Activated CD8-positive, alpha-beta T cell treated with anti-CD3 and anti-CD28 coated beads for 36 hours (primary cell): Measurements from ENCODE around the gene MMEL1. TPM values are rescaled to one million over a fixed set of nuclear protein-coding genes. Genes with fewer than 3 reads are reported as not detected.
"Not testable (repeated sequence)": the region's sequence is repeated elsewhere in the genome, so short reads cannot be mapped to it uniquely, and the experiment has no call there.

Source experiments
- ATAC-seq: fragments of 200-7000 bp; cut with Tn5 transposase; one replicate; pipeline ENCODE4 v1.10.0; 2021; ENCODE audit warnings: mild to moderate bottlenecking, moderate library complexity
- CTCF ChIA-PET: fragments of 350-600 bp; sonication (Branson Sonifier 250); formaldehyde crosslinking; loops from one replicate; lab custom pipeline; 2021; ENCODE audit warnings: antibody characterized with exemption; lab: Charles Lee
- POLR2A ChIA-PET: fragments of 350-600 bp; sonication (Branson Sonifier 250); formaldehyde crosslinking; loops from one replicate; lab custom pipeline; 2021; ENCODE audit warnings: antibody characterized with exemption; lab: Charles Lee
- DNase-seq: peaks from one replicate; pipeline ENCODE4 v3.0.0-alpha.2; 2020
- H3K27ac Mint-ChIP-seq: one replicate; pipeline ENCODE4 v1.8.0; 2021; ENCODE audit warnings: mild to moderate bottlenecking, mixed read lengths
- H3K27me3 Mint-ChIP-seq: one replicate; pipeline ENCODE4 v1.8.0; 2021; ENCODE audit warnings: mixed read lengths
- H3K36me3 Mint-ChIP-seq: one replicate; pipeline ENCODE4 v1.8.0; 2021; ENCODE audit warnings: low read depth, mixed read lengths
- H3K4me1 Mint-ChIP-seq: one replicate; pipeline ENCODE4 v1.8.0; 2021; ENCODE audit warnings: low read depth, mixed read lengths
- H3K4me3 Mint-ChIP-seq: one replicate; pipeline ENCODE4 v1.8.0; 2021; ENCODE audit warnings: mild to moderate bottlenecking, moderate library complexity, mixed read lengths
- H3K9me3 Mint-ChIP-seq: one replicate; pipeline ENCODE4 v1.8.0; 2021; ENCODE audit warnings: mixed read lengths
- CTCF ChIP-seq: fragments of 200-600 bp; IDR thresholded peaks from one replicate; pipeline ENCODE4 v1.8.0; 2022; ENCODE audit warnings: antibody characterized with exemption, mild to moderate bottlenecking
- intact Hi-C: fragments of 100-400 bp; cut with micrococcal nuclease; formaldehyde crosslinking; loops from one replicate; pipeline ENCODE4 v1.10.0; 2022
- total RNA-seq, 2 experiments: library from RNA; stranded (reverse); gene quantifications; one replicate each; pipeline ENCODE4 v1.2.3, GENCODE V29; 2021

The MMEL1 gene
- total RNA-seq, 2 experiments from 2014 or later = 1.8 to 3.1 TPM

DNA sequence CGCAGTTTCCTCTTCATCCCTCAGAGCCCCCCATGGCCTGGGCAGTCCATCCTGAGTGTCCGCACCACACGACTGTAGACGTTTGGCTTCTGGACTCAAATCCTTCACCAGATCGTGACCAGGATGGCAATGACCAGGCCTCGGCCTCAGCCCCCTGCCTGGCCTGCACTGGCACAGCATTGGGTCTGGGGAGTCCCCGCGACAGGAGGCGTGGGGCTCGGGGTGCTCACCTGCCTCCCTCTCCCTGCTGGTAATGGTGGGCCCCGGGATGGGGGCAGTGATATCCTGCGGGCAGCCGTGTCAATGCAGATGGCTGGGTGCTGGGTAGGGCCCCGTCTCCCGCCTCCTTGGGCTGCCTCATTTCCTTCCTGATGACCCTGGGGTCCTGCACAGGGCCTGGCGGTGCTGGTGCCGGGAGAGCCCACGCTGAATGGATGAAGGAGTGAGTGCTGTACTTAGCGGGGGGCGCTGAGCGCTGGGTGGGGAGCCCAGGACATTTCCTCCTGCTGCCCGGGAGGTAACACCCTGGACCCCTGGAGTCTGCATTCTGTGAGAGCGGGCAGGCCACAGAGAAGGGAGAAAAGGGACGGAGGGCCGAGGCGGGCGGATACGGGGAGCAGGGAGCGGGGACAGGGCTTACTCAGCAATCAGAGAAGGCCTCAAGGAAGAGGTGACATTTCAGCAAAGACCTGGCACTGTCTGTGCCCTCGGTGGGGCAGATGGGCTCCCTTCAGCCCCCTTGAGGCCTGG, 78.8 kb downstream of the MMEL1 start:
- ChIA-PET CTCF (no interaction called here), POLR2A (interaction anchor here (5.7 kb wide), 1 partner anchor 31 kb away, joined by 100 read pairs; the partner anchor contains the start of gene PRXL2B)
- ATAC-seq (no peak), DNase-seq (no peak)
- TF ChIP-seq CTCF = no peak
- H3K27ac Mint-ChIP-seq = peak overlapping the region; percentile 99
- no peaks in the 10 kb centered on the region for H3K9me3 Mint-ChIP-seq
- H3K27me3 Mint-ChIP-seq = no peaks in the 10 kb centered on the region
- peak overlapping the region; percentile 99 for H3K4me3 Mint-ChIP-seq
- H3K4me1 Mint-ChIP-seq = peaks cover 43% of the 10 kb centered on the region
- H3K36me3 Mint-ChIP-seq = peaks cover 23% of the 10 kb centered on the region
- intact Hi-C loops = loop anchor here (10.0 kb wide), 1 partner anchor 91 kb away; no protein-coding TSS in a partner anchor

- H3K4me3 Mint-ChIP-seq, CTCF ChIA-PET, ATAC-seq, POLR2A ChIA-PET, H3K9me3 Mint-ChIP-seq, DNase-seq, H3K27ac Mint-ChIP-seq, H3K27me3 Mint-ChIP-seq: not testable (repeated sequence)
- intact Hi-C loops = loop anchor here (10.0 kb wide), 1 partner anchor 92 kb away; no protein-coding TSS in a partner anchor
- Mint-ChIP-seq H3K36me3 (peaks cover 18% of the 10 kb centered on the region), H3K4me1 (peaks cover 42% of the 10 kb centered on the region)
These were observed 79.7 kb downstream of the MMEL1 start for GRCh38 chr1:2553076-2553475.

GRCh38 chr1:2552189-2552588, 80.6 kb downstream of the MMEL1 start:
- no peaks in the 10 kb centered on the region for H3K27me3 Mint-ChIP-seq
- peaks cover 35% of the 10 kb centered on the region for H3K4me1 Mint-ChIP-seq
- no peak overlapping the region for H3K27ac Mint-ChIP-seq
- intact Hi-C loops = loop anchor here (10.0 kb wide), 1 partner anchor 93 kb away; no protein-coding TSS in a partner anchor
- H3K36me3 Mint-ChIP-seq = peaks cover 12% of the 10 kb centered on the region
- no peak overlapping the region for H3K4me3 Mint-ChIP-seq
- CTCF ChIA-PET = no interaction called here
- no peaks in the 10 kb centered on the region for H3K9me3 Mint-ChIP-seq
- DNase-seq = no peak
- no peak for TF ChIP-seq CTCF
- ATAC-seq = no peak
- POLR2A ChIA-PET = interaction anchor here (0.8 kb wide), 1 partner anchor 33 kb away, joined by 6 read pairs; no protein-coding TSS in a partner anchor

DNA sequence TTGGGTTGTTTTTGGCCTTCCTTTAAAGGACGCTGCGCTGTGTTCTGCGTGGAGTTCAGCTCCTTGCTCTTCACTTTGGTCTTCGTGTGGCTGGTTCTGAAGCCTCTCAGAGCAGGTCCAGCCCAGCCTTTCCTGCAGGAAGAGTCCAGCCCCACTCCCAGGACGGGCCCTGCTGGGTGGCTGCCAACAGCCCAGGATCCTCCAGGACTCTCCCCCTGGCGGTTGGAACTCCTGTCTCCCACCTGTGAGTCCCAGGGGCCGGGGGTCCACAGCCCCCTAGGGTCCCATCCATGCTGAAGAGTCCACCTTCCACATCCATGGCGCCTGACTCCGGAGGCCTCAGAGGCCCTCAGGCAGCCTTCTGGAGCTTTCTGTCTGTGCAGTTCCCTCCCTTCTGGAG, 81.3 kb downstream of the MMEL1 start:
- Mint-ChIP-seq H3K4me1 (peaks cover 35% of the 10 kb centered on the region), H3K27ac (peak overlapping the region; percentile 15)
- POLR2A ChIA-PET = interaction anchor here (0.8 kb wide), 1 partner anchor 33 kb away, joined by 6 read pairs; no protein-coding TSS in a partner anchor
- H3K36me3 Mint-ChIP-seq, CTCF ChIA-PET, ATAC-seq, DNase-seq, H3K9me3 Mint-ChIP-seq, H3K27me3 Mint-ChIP-seq, H3K4me3 Mint-ChIP-seq: not testable (repeated sequence)
- intact Hi-C loops = loop anchor here (10.0 kb wide), 1 partner anchor 93 kb away; no protein-coding TSS in a partner anchor

DNA sequence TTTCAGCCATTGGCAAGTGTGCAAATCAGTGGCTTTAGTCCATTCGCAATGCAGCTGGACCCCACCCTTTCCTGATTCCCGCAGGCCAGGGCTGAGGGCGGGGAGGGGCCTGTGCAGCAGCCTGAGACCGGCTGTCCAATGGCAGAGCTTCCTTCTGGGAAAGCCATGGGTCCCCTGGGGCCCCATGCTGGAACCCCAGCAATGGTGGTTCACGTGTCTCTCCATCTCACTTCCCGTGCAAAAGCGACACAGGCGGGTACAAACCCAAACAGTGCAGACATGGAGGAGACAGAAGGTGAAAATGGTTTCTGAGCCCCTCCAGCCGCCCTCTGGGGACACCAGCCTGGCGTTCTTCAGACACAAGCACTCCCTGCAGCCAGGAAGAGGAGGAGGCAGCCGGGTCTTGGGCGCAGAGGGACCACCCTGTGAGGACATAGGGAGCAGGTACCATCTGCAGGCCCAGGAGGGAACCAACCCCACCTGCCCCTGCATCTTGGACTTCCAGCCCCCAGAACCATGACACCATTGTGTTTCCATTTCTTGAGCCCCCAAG, 82.4 kb downstream of the MMEL1 start:
- POLR2A ChIA-PET, DNase-seq, H3K27me3 Mint-ChIP-seq, ATAC-seq, H3K4me3 Mint-ChIP-seq, CTCF ChIA-PET, H3K9me3 Mint-ChIP-seq, H3K36me3 Mint-ChIP-seq: not testable (repeated sequence)
- Mint-ChIP-seq H3K27ac (peak overlapping the region; percentile 98), H3K4me1 (peaks cover 35% of the 10 kb centered on the region)
- intact Hi-C loops = loop anchor here (10.0 kb wide), 1 partner anchor 94 kb away; no protein-coding TSS in a partner anchor

GRCh38 chr1:2549367-2550029, 83.3 kb downstream of the MMEL1 start:
- CTCF ChIA-PET = interaction anchor here (0.9 to 2.8 kb wide), 6 partner anchors 9 to 355 kb away, joined by 3 to 11 read pairs (median 3); partner anchors contain the start of gene FAAP20
- Mint-ChIP-seq H3K4me1 (peaks cover 30% of the 10 kb centered on the region), H3K27ac (peak overlapping the region; percentile 98), H3K4me3 (peak overlapping the region; percentile 83)
- intact Hi-C loops = loop anchor here (5.0 to 10.0 kb wide), 3 partner anchors 38 to 137 kb away; partner anchors contain the start of genes PEX10 and PRXL2B
- DNase-seq, ATAC-seq, H3K27me3 Mint-ChIP-seq, H3K36me3 Mint-ChIP-seq, H3K9me3 Mint-ChIP-seq: not testable (repeated sequence)
- POLR2A ChIA-PET = interaction anchor here (1.3 to 8.3 kb wide), 3 partner anchors 8 to 36 kb away, joined by 4 to 138 read pairs (median 39); partner anchors contain the start of genes HES5, PANK4 and PRXL2B
